Kidney epithelial cell (primary cell): Measurements from ENCODE around the gene TNFRSF18. TPM values are rescaled to one million over a fixed set of nuclear protein-coding genes. Genes with fewer than 3 reads are reported as not detected.

Experiments
- DNase-seq: peaks from one replicate; pipeline ENCODE4 v3.0.0-alpha.2; 2010; ENCODE audit warnings: low read depth
- H3K27me3 ChIP-seq: 2 replicates; pipeline ENCODE4 v1.6.0; 2011; ENCODE audit warnings: low read length; ENCODE audit not compliant: control insufficient read depth, insufficient read depth
- H3K36me3 ChIP-seq: 2 replicates; pipeline ENCODE4 v1.5.1; 2011; ENCODE audit warnings: low read length; ENCODE audit not compliant: control insufficient read depth, insufficient read depth
- H3K4me3 ChIP-seq: 2 replicates; pipeline ENCODE4 v1.5.1; 2011; ENCODE audit warnings: low read depth, mild to moderate bottlenecking, control low read depth, low read length
- total RNA-seq: library from RNA; depleted of rRNA; stranded (reverse); fragments of >200 nt; gene quantifications from 2 replicates; pipeline ENCODE4 v1.2.3, GENCODE V29; 2015
- TF ChIP-seq, protein P1 (sequence below): IDR thresholded peaks from 2 replicates; pipeline ENCODE4 v1.5.1; 2011; ENCODE audit warnings: mild to moderate bottlenecking, moderate library complexity, low read length, control low read depth, inconsistent platforms; ENCODE audit not compliant: insufficient read depth, poor library complexity, severe bottlenecking

The TNFRSF18 gene
- total RNA-seq, 1 donor from 2014 or later: 0.67 TPM

DNA sequence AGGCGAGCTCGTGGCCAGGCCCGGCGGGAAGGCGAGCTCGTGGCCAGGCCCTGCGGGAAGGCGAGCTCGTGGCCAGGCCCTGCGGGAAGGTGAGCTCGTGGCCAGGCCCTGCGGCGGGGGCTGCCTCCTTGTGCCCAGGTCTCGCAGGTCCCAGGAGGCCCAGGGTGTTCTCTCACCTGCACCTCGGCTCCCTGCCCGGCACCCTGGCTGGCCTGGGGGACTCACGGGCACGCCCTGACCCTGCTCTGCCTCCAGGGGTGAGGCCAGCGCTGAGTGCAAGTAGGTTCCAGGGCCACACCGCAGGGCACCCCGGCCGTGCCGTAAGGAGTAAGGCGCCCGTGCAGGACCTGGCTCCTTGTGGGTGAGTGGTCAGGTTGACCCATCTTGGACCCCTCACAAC lies 21.0 kb upstream of the TNFRSF18 start:
- DNase-seq: no peak
- no peaks in the 10 kb centered on the region for H3K27me3 ChIP-seq
- TF ChIP-seq, protein P1, sequence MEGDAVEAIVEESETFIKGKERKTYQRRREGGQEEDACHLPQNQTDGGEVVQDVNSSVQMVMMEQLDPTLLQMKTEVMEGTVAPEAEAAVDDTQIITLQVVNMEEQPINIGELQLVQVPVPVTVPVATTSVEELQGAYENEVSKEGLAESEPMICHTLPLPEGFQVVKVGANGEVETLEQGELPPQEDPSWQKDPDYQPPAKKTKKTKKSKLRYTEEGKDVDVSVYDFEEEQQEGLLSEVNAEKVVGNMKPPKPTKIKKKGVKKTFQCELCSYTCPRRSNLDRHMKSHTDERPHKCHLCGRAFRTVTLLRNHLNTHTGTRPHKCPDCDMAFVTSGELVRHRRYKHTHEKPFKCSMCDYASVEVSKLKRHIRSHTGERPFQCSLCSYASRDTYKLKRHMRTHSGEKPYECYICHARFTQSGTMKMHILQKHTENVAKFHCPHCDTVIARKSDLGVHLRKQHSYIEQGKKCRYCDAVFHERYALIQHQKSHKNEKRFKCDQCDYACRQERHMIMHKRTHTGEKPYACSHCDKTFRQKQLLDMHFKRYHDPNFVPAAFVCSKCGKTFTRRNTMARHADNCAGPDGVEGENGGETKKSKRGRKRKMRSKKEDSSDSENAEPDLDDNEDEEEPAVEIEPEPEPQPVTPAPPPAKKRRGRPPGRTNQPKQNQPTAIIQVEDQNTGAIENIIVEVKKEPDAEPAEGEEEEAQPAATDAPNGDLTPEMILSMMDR: no peak
- H3K4me3 ChIP-seq: no peak overlapping the region
- H3K36me3 ChIP-seq: peaks cover 4% of the 10 kb centered on the region

GRCh38 chr1:1226566-1227362 lies 20.4 kb upstream of the TNFRSF18 start:
- Histone ChIP-seq H3K36me3 (peaks cover 4% of the 10 kb centered on the region), H3K4me3 (no peak overlapping the region), H3K27me3 (no peaks in the 10 kb centered on the region)
- TF ChIP-seq, protein P1: no peak
- DNase-seq: no peak

GRCh38 chr1:1225913-1226312 lies 19.5 kb upstream of the TNFRSF18 start:
- TF ChIP-seq, protein P1: no peak

DNA sequence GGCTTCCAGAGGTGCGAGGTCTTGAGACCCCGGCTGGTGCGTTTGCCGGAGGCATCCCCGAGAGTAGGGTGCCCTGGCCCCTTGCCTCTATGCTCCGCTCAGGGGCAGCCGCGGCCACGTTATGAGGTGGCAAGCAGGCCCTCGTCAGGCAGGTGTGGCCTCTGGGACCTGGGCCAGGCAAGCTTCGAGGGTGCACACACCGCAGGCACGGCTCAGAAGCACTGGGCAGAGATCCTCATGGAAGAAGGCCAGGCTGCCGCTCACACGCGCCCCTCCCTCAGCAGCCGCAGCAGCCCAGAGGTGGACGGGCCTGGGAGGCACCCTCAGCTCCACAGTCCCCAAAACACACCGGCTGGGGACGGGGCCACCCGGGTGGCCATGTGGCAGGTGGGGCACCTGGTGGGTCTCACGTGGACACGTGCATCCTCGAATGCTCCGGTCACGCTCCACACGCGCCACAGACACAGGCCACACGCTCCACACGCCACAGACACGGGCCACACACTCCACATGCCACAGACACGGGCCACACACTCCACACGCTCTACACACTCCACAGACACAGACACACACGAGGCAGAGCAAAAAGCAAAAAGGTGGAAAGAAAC lies 18.9 kb upstream of the TNFRSF18 start:
- Histone ChIP-seq H3K4me3 (no peak overlapping the region), H3K27me3 (no peaks in the 10 kb centered on the region), H3K36me3 (peaks cover 4% of the 10 kb centered on the region)
- TF ChIP-seq, protein P1: no peak
- DNase-seq: no peak

More at GRCh38 chr1:1225913-1226312, 19.5 kb upstream of the TNFRSF18 start:
- DNase-seq: no peak
- Histone ChIP-seq H3K27me3 (no peaks in the 10 kb centered on the region), H3K36me3 (peaks cover 4% of the 10 kb centered on the region), H3K4me3 (no peak overlapping the region)

- no peaks in the 10 kb centered on the region for H3K27me3 ChIP-seq
- DNase-seq: no peak
- peaks cover 4% of the 10 kb centered on the region for H3K36me3 ChIP-seq
- no peak overlapping the region for H3K4me3 ChIP-seq
- TF ChIP-seq, protein P1: no peak
These were observed 17.5 kb upstream of the TNFRSF18 start for GRCh38 chr1:1223891-1224290.
